ENCODE results near the gene ALOX15. TPM values are rescaled to one million over a fixed set of nuclear protein-coding genes. Genes with fewer than 3 reads are reported as not detected.

The ALOX15 gene
- total and polyA plus RNA-seq, 10 of the 15 experiments (the other 5 are each of a cell fraction or from before 2014, with no cell fraction given) = 0.05 to 1.0 (median 0.24) TPM

DNA sequence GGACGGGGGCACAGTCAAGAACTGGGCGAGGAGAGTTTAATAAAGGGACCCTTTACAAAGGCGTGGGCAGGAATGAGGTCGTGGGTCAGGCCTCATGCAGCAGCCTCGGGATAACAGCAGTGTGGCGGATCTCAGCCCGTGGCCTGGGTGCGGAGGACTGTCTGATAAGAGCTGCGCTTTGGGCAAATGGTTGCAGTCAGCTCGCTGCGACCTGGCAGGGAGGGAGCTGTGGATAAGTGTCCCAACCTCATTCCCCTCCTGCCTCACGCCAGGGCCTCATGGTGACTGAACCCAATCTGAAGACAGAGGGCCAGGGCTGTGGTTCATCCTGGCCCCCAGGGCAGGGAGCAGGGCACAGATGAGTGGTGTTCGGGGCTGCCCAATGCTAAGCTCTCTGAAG is 43.5 kb downstream of the ALOX15 start:
- ChIA-PET CTCF (interaction anchor here (0.5 to 3.2 kb wide), 2 partner anchors 31 to 267 kb away, joined by 3 to 10 read pairs; no protein-coding TSS in a partner anchor), POLR2A (no interaction called here), SMC1A (ENCODE audit: uncharacterized antibody, unreplicated experiment) (interaction anchor here (1.4 kb wide), 1 partner anchor 31 kb away, joined by 3 read pairs; no protein-coding TSS in a partner anchor), RAD21 (ENCODE audit: unreplicated experiment) (no interaction called here)
- no peaks in the 10 kb centered on the region for H3K9me3 ChIP-seq (replicated peaks; ENCODE audit: control insufficient read depth, insufficient read depth, low read length)
- no peaks in the 10 kb centered on the region; a peak in 3 of 4 replicates for H3K27me3 ChIP-seq (replicated peaks in 1 of 2; ENCODE audit: control insufficient read depth in 2 of 2, insufficient read depth in 2 of 2, low read length in 1 of 2)
- H3K4me2 ChIP-seq (ENCODE audit: control insufficient read depth, insufficient read depth) = no peak overlapping the region
- FAIRE-seq = no peak
- no peaks in the 10 kb centered on the region for H4K20me1 ChIP-seq (ENCODE audit: control insufficient read depth, insufficient read depth)
- no peak for DNase-seq (ENCODE audit: low read depth, low spot score)
- BruUV-seq (replicated peaks) = no TSS peak
- H3K4me3 ChIP-seq = no peak overlapping the region
- ATAC-seq = no peak
- 43% methylated on average over 13 of the region's 13 CpGs for WGBS (ENCODE audit: insufficient coverage, insufficient replicate concordance, low lambda C conversion rate, missing lambda C conversion rate)
- no peaks in the 10 kb centered on the region for H3K36me3 ChIP-seq (ENCODE audit: control insufficient read depth in 2 of 2, insufficient read depth in 2 of 2, low read length in 1 of 2)
- no peak overlapping the region for H3K27ac ChIP-seq (ENCODE audit: control insufficient read depth, insufficient read depth)
- H3K79me2 ChIP-seq (ENCODE audit: control insufficient read depth, insufficient read depth, low read length) = no peaks in the 10 kb centered on the region
- in situ Hi-C loops (cut with MboI) = no loop called here
- no peak overlapping the region for H3K9ac ChIP-seq (ENCODE audit: control insufficient read depth, insufficient read depth, low read length)
- H2AFZ ChIP-seq (ENCODE audit: control insufficient read depth, low read depth, low read length) = no peak overlapping the region
- H3K4me1 ChIP-seq (ENCODE audit: control insufficient read depth, insufficient read depth, low read length) = no peaks in the 10 kb centered on the region
- intact Hi-C loops (cut with micrococcal nuclease; ENCODE audit: unreplicated experiment) = no loop called here
- TF ChIP-seq TCF12 (IDR thresholded peaks at IDR 0.05; ENCODE audit: low read depth, low read length) (no peak), NRF1 (conservative IDR thresholded peaks at IDR 0.05; ENCODE audit: low read depth, low read length) (no peak), MXI1 (IDR thresholded peaks at IDR 0.05; ENCODE audit: low read depth, low read length) (no peak), CEBPB (IDR thresholded peaks at IDR 0.05; ENCODE audit: borderline replicate concordance in 1 of 2, low read depth in 2 of 2, low read length in 2 of 2) (no peak), ETV6 (conservative IDR thresholded peaks at IDR 0.05 in 1 of 2, IDR thresholded peaks at IDR 0.05 in 1 of 2; ENCODE audit: borderline replicate concordance in 1 of 2, low read depth in 1 of 2) (no peak), POLR2AphosphoS5 (IDR thresholded peaks at IDR 0.05; ENCODE audit: low read length) (no peak)

- H2AFZ ChIP-seq (ENCODE audit: control insufficient read depth, low read depth, low read length) = no peak overlapping the region
- POLR2A ChIA-PET = no interaction called here
- WGBS (ENCODE audit: insufficient coverage, insufficient replicate concordance, low lambda C conversion rate, missing lambda C conversion rate) = 59% methylated on average over 34 of the region's 36 CpGs
- H3K4me3 ChIP-seq = no peak overlapping the region
- no peak overlapping the region for H3K9ac ChIP-seq (ENCODE audit: control insufficient read depth, insufficient read depth, low read length)
- H3K79me2 ChIP-seq (ENCODE audit: control insufficient read depth, insufficient read depth, low read length) = no peaks in the 10 kb centered on the region
- no peaks in the 10 kb centered on the region for H3K36me3 ChIP-seq (ENCODE audit: control insufficient read depth in 2 of 2, insufficient read depth in 2 of 2, low read length in 1 of 2)
- CTCF ChIA-PET = interaction anchor here (3.2 kb wide), 1 partner anchor 30 kb away, joined by 10 read pairs; no protein-coding TSS in a partner anchor
- no peaks in the 10 kb centered on the region; a peak in 3 of 4 replicates for H3K27me3 ChIP-seq (replicated peaks in 1 of 2; ENCODE audit: control insufficient read depth in 2 of 2, insufficient read depth in 2 of 2, low read length in 1 of 2)
- no peaks in the 10 kb centered on the region for H4K20me1 ChIP-seq (ENCODE audit: control insufficient read depth, insufficient read depth)
- no peak overlapping the region for H3K4me2 ChIP-seq (ENCODE audit: control insufficient read depth, insufficient read depth)
- H3K9me3 ChIP-seq (replicated peaks; ENCODE audit: control insufficient read depth, insufficient read depth, low read length) = no peaks in the 10 kb centered on the region
- H3K4me1 ChIP-seq (ENCODE audit: control insufficient read depth, insufficient read depth, low read length) = no peaks in the 10 kb centered on the region
- RAD21 ChIA-PET (ENCODE audit: unreplicated experiment) = no interaction called here
- H3K27ac ChIP-seq (ENCODE audit: control insufficient read depth, insufficient read depth) = no peak overlapping the region
- FAIRE-seq (no peak), ATAC-seq (no peak), DNase-seq (ENCODE audit: low read depth, low spot score) (no peak)
- intact Hi-C loops (cut with micrococcal nuclease; ENCODE audit: unreplicated experiment) (no loop called here), in situ Hi-C loops (cut with MboI) (no loop called here)
- SMC1A ChIA-PET (ENCODE audit: uncharacterized antibody, unreplicated experiment) = interaction anchor here (1.5 kb wide), 1 partner anchor 137 kb away, joined by 3 read pairs; no protein-coding TSS in a partner anchor
- BruUV-seq (replicated peaks) = no TSS peak
- no peak for TF ChIP-seq STAT3 (IDR thresholded peaks at IDR 0.05; ENCODE audit: low read depth, low read length)
- no peak for TF ChIP-seq ZNF274 (IDR thresholded peaks at IDR 0.05; ENCODE audit: insufficient read depth, insufficient read length)
- no peak for TF ChIP-seq USF2 (IDR thresholded peaks at IDR 0.05; ENCODE audit: borderline replicate concordance, low read depth, low read length)
- no peak for TF ChIP-seq GATAD2B (conservative IDR thresholded peaks at IDR 0.05; ENCODE audit: low read depth)
- TF ChIP-seq NR2C1 (IDR thresholded peaks at IDR 0.05) = no peak
- no peak for TF ChIP-seq SMAD5 (IDR thresholded peaks at IDR 0.05; ENCODE audit: low read depth)
- TF ChIP-seq CHD4 (IDR thresholded peaks at IDR 0.05) = no peak
- no peak for TF ChIP-seq USF1 (IDR thresholded peaks at IDR 0.05; ENCODE audit: borderline replicate concordance, extremely low read length, insufficient read depth, low read depth, low read length)
- TF ChIP-seq, protein P1, sequence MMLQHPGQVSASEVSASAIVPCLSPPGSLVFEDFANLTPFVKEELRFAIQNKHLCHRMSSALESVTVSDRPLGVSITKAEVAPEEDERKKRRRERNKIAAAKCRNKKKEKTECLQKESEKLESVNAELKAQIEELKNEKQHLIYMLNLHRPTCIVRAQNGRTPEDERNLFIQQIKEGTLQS (IDR thresholded peaks at IDR 0.05; ENCODE audit: borderline replicate concordance, extremely low read depth, low read depth, low read length) = no peak
Observed at GRCh38 chr17:4596636-4597380, 44.7 kb downstream of the ALOX15 start.
